Measurements from ENCODE around the gene ARRDC4.

The ARRDC4 gene

GRCh38 chr15:97998307-97999071 is 38.0 kb downstream of the ARRDC4 start:
- no peak for DNase-seq (ENCODE audit: low spot score)

- no peak for DNase-seq (ENCODE audit: low spot score)
Measured at GRCh38 chr15:98000249-98001203, 40.0 kb downstream of the ARRDC4 start.

- no peak for DNase-seq (ENCODE audit: low spot score)
Measured at GRCh38 chr15:98001663-98002194, 41.2 kb downstream of the ARRDC4 start.

- DNase-seq (ENCODE audit: low spot score), result no peak
Measured at GRCh38 chr15:98002419-98002818, 41.9 kb downstream of the ARRDC4 start.

- DNase-seq (ENCODE audit: low spot score), result no peak
Measured at GRCh38 chr15:98002866-98003265, 42.4 kb downstream of the ARRDC4 start.

- no peak for DNase-seq (ENCODE audit: low spot score)
Measured at GRCh38 chr15:98003518-98003917, 43.0 kb downstream of the ARRDC4 start.

GRCh38 chr15:98003996-98004395 is 43.5 kb downstream of the ARRDC4 start:
- no peak for DNase-seq (ENCODE audit: low spot score)

GRCh38 chr15:98005659-98006058 is 45.2 kb downstream of the ARRDC4 start:
- no peak for DNase-seq (ENCODE audit: low spot score)

- no peak for DNase-seq (ENCODE audit: low spot score)
Measured at GRCh38 chr15:98009169-98009568, 48.7 kb downstream of the ARRDC4 start.

GRCh38 chr15:98009971-98010370 is 49.5 kb downstream of the ARRDC4 start:
- DNase-seq (ENCODE audit: low spot score), result no peak

- no peak for DNase-seq (ENCODE audit: low spot score)
Measured at GRCh38 chr15:98012354-98012753, 51.9 kb downstream of the ARRDC4 start.

GRCh38 chr15:98013631-98014030 is 53.1 kb downstream of the ARRDC4 start:
- DNase-seq (ENCODE audit: low spot score), result no peak

- no peak for DNase-seq (ENCODE audit: low spot score)
Measured at GRCh38 chr15:98017150-98017964, 56.9 kb downstream of the ARRDC4 start.

- no peak for DNase-seq (ENCODE audit: low spot score)
Measured at GRCh38 chr15:98018761-98019351, 58.4 kb downstream of the ARRDC4 start.
